Measurements from ENCODE around the gene CEBPZ.
"Not testable (repeated sequence)": the region's sequence is repeated elsewhere in the genome, so short reads cannot be mapped to it uniquely, and the experiment has no call there.

Gene CEBPZ

GRCh38 chr2:37201208-37201607 lies 30.2 kb downstream of the CEBPZ start:
- peaks cover 27 to 46% (median 32%) of the 10 kb centered on the region in 5 donors for H3K36me3 ChIP-seq (ENCODE audit: control insufficient read depth in 5 of 5, insufficient read depth in 5 of 5, low read length in 5 of 5)
- no peak overlapping the region for H3K27ac ChIP-seq (ENCODE audit: low read depth, low read length)
- peaks cover 4 to 6% (median 5%) of the 10 kb centered on the region in 5 donors for H3K9me3 ChIP-seq (ENCODE audit: control insufficient read depth in 5 of 5, low read length in 5 of 5)
- no peak overlapping the region for H3K4me3 ChIP-seq (ENCODE audit: low read depth in 1 of 5, low read length in 5 of 5)
- H3K4me1 ChIP-seq (ENCODE audit: control insufficient read depth in 5 of 5, insufficient read depth in 5 of 5, low read length in 5 of 5) = peaks cover 0 to 15% (median 14%) of the 10 kb centered on the region in 5 donors
- no peaks in the 10 kb centered on the region for H3K27me3 ChIP-seq (ENCODE audit: control insufficient read depth in 5 of 5, insufficient read depth in 4 of 5, low read length in 5 of 5)
- no peak overlapping the region for H3K9ac ChIP-seq (ENCODE audit: low read length in 5 of 5)

GRCh38 chr2:37198681-37199065 lies 32.7 kb downstream of the CEBPZ start:
- Histone ChIP-seq H3K27ac (ENCODE audit: low read depth, low read length) (no peak overlapping the region), H3K4me3 (ENCODE audit: low read depth in 1 of 5, low read length in 5 of 5) (no peak overlapping the region), H3K9me3 (ENCODE audit: control insufficient read depth in 5 of 5, low read length in 5 of 5) (peaks cover 2 to 4% (median 3%) of the 10 kb centered on the region in 5 donors), H3K27me3 (ENCODE audit: control insufficient read depth in 5 of 5, insufficient read depth in 4 of 5, low read length in 5 of 5) (no peaks in the 10 kb centered on the region), H3K4me1 (ENCODE audit: control insufficient read depth in 5 of 5, insufficient read depth in 5 of 5, low read length in 5 of 5) (peaks cover 0 to 20% (median 16%) of the 10 kb centered on the region in 5 donors), H3K9ac (ENCODE audit: low read length in 5 of 5) (no peak overlapping the region), H3K36me3 (ENCODE audit: control insufficient read depth in 5 of 5, insufficient read depth in 5 of 5, low read length in 5 of 5) (peaks cover 13 to 23% (median 20%) of the 10 kb centered on the region in 5 donors)

- peak within 1 kb of the TSS; percentile 77 to 94 (median 85) for H3K4me3 ChIP-seq (ENCODE audit: low read depth in 1 of 5, low read length in 5 of 5)
- no peaks in the 10 kb centered on the region for H3K9me3 ChIP-seq (ENCODE audit: control insufficient read depth in 5 of 5, low read length in 5 of 5)
- peaks cover 0 to 20% (median 16%) of the 10 kb centered on the region in 5 donors for H3K4me1 ChIP-seq (ENCODE audit: control insufficient read depth in 5 of 5, insufficient read depth in 5 of 5, low read length in 5 of 5)
- H3K36me3 ChIP-seq (ENCODE audit: control insufficient read depth in 5 of 5, insufficient read depth in 5 of 5, low read length in 5 of 5) = peaks cover 4 to 12% (median 9%) of the 10 kb centered on the region in 5 donors
- H3K27ac ChIP-seq (ENCODE audit: low read depth, low read length) = peak within 1 kb of the TSS; percentile 91
- H3K9ac ChIP-seq (ENCODE audit: low read length in 5 of 5) = peak within 1 kb of the TSS; percentile 68 to 96 (median 87)
- H3K27me3 ChIP-seq (ENCODE audit: control insufficient read depth in 5 of 5, insufficient read depth in 4 of 5, low read length in 5 of 5) = no peaks in the 10 kb centered on the region
Measured at GRCh38 chr2:37196320-37197195, 34.8 kb downstream of the CEBPZ start, which contains the start of gene CEBPZOS. CEBPZOS (plus strand) TSS chr2:37196496; CDS start chr2:37199705, 3,209 bp downstream.

- Histone ChIP-seq H3K4me3 (ENCODE audit: low read depth in 1 of 5, low read length in 5 of 5) (peak overlapping the region; percentile 77 to 94 (median 85)), H3K9ac (ENCODE audit: low read length in 5 of 5) (peak overlapping the region; percentile 68 to 96 (median 87)), H3K4me1 (ENCODE audit: control insufficient read depth in 5 of 5, insufficient read depth in 5 of 5, low read length in 5 of 5) (peaks cover 0 to 20% (median 16%) of the 10 kb centered on the region in 5 donors), H3K27ac (ENCODE audit: low read depth, low read length) (peak overlapping the region; percentile 91)
- not testable (repeated sequence) for H3K27me3 ChIP-seq (ENCODE audit: control insufficient read depth in 5 of 5, insufficient read depth in 4 of 5, low read length in 5 of 5); H3K9me3 ChIP-seq (ENCODE audit: control insufficient read depth in 5 of 5, low read length in 5 of 5); H3K36me3 ChIP-seq (ENCODE audit: control insufficient read depth in 5 of 5, insufficient read depth in 5 of 5, low read length in 5 of 5)
Measured at GRCh38 chr2:37195862-37196319, 35.5 kb downstream of the CEBPZ start.

- no peaks in the 10 kb centered on the region for H3K9me3 ChIP-seq (ENCODE audit: control insufficient read depth in 5 of 5, low read length in 5 of 5)
- H3K4me1 ChIP-seq (ENCODE audit: control insufficient read depth in 5 of 5, insufficient read depth in 5 of 5, low read length in 5 of 5) = peaks cover 0 to 15% (median 12%) of the 10 kb centered on the region in 5 donors
- H3K27ac ChIP-seq (ENCODE audit: low read depth, low read length) = no peak overlapping the region
- H3K27me3 ChIP-seq (ENCODE audit: control insufficient read depth in 5 of 5, insufficient read depth in 4 of 5, low read length in 5 of 5) = no peaks in the 10 kb centered on the region
- no peak overlapping the region for H3K4me3 ChIP-seq (ENCODE audit: low read depth in 1 of 5, low read length in 5 of 5)
- H3K36me3 ChIP-seq (ENCODE audit: control insufficient read depth in 5 of 5, insufficient read depth in 5 of 5, low read length in 5 of 5) = no peaks in the 10 kb centered on the region
- no peak overlapping the region for H3K9ac ChIP-seq (ENCODE audit: low read length in 5 of 5)
Measured at GRCh38 chr2:37192551-37192950, 38.8 kb downstream of the CEBPZ start.

- Histone ChIP-seq H3K36me3 (ENCODE audit: control insufficient read depth in 5 of 5, insufficient read depth in 5 of 5, low read length in 5 of 5) (no peaks in the 10 kb centered on the region), H3K4me1 (ENCODE audit: control insufficient read depth in 5 of 5, insufficient read depth in 5 of 5, low read length in 5 of 5) (peaks cover 0 to 7% (median 4%) of the 10 kb centered on the region in 5 donors), H3K9ac (ENCODE audit: low read length in 5 of 5) (no peak overlapping the region), H3K27ac (ENCODE audit: low read depth, low read length) (no peak overlapping the region), H3K9me3 (ENCODE audit: control insufficient read depth in 5 of 5, low read length in 5 of 5) (no peaks in the 10 kb centered on the region), H3K27me3 (ENCODE audit: control insufficient read depth in 5 of 5, insufficient read depth in 4 of 5, low read length in 5 of 5) (no peaks in the 10 kb centered on the region), H3K4me3 (ENCODE audit: low read depth in 1 of 5, low read length in 5 of 5) (no peak overlapping the region)
Measured at GRCh38 chr2:37191747-37192146, 39.6 kb downstream of the CEBPZ start.

- H3K27ac ChIP-seq (ENCODE audit: low read depth, low read length) = no peak overlapping the region
- H3K27me3 ChIP-seq (ENCODE audit: control insufficient read depth in 5 of 5, insufficient read depth in 4 of 5, low read length in 5 of 5) = no peaks in the 10 kb centered on the region
- no peaks in the 10 kb centered on the region for H3K36me3 ChIP-seq (ENCODE audit: control insufficient read depth in 5 of 5, insufficient read depth in 5 of 5, low read length in 5 of 5)
- peaks cover 0 to 6% (median 3%) of the 10 kb centered on the region in 5 donors for H3K4me1 ChIP-seq (ENCODE audit: control insufficient read depth in 5 of 5, insufficient read depth in 5 of 5, low read length in 5 of 5)
- H3K9me3 ChIP-seq (ENCODE audit: control insufficient read depth in 5 of 5, low read length in 5 of 5) = no peaks in the 10 kb centered on the region
- no peak overlapping the region for H3K9ac ChIP-seq (ENCODE audit: low read length in 5 of 5)
- H3K4me3 ChIP-seq (ENCODE audit: low read depth in 1 of 5, low read length in 5 of 5) = no peak overlapping the region
Measured at GRCh38 chr2:37191253-37191652, 40.1 kb downstream of the CEBPZ start.

- no peaks in the 10 kb centered on the region for H3K4me1 ChIP-seq (ENCODE audit: control insufficient read depth in 5 of 5, insufficient read depth in 5 of 5, low read length in 5 of 5)
- H3K9me3 ChIP-seq (ENCODE audit: control insufficient read depth in 5 of 5, low read length in 5 of 5) = no peaks in the 10 kb centered on the region
- H3K4me3 ChIP-seq (ENCODE audit: low read depth in 1 of 5, low read length in 5 of 5) = no peak overlapping the region
- no peak overlapping the region for H3K9ac ChIP-seq (ENCODE audit: low read length in 5 of 5)
- no peaks in the 10 kb centered on the region for H3K36me3 ChIP-seq (ENCODE audit: control insufficient read depth in 5 of 5, insufficient read depth in 5 of 5, low read length in 5 of 5)
- no peak overlapping the region for H3K27ac ChIP-seq (ENCODE audit: low read depth, low read length)
- H3K27me3 ChIP-seq (ENCODE audit: control insufficient read depth in 5 of 5, insufficient read depth in 4 of 5, low read length in 5 of 5) = peaks cover 0 to 3% (median 0%) of the 10 kb centered on the region in 5 donors
Measured at GRCh38 chr2:37190290-37190689, 41.1 kb downstream of the CEBPZ start.

- Histone ChIP-seq H3K36me3 (ENCODE audit: control insufficient read depth in 5 of 5, insufficient read depth in 5 of 5, low read length in 5 of 5) (no peaks in the 10 kb centered on the region), H3K4me1 (ENCODE audit: control insufficient read depth in 5 of 5, insufficient read depth in 5 of 5, low read length in 5 of 5) (no peaks in the 10 kb centered on the region), H3K9me3 (ENCODE audit: control insufficient read depth in 5 of 5, low read length in 5 of 5) (no peaks in the 10 kb centered on the region), H3K9ac (ENCODE audit: low read length in 5 of 5) (no peak overlapping the region), H3K27ac (ENCODE audit: low read depth, low read length) (no peak overlapping the region), H3K27me3 (ENCODE audit: control insufficient read depth in 5 of 5, insufficient read depth in 4 of 5, low read length in 5 of 5) (peaks cover 0 to 3% (median 0%) of the 10 kb centered on the region in 5 donors), H3K4me3 (ENCODE audit: low read depth in 1 of 5, low read length in 5 of 5) (no peak overlapping the region)
Measured at GRCh38 chr2:37189452-37190153, 41.8 kb downstream of the CEBPZ start.

GRCh38 chr2:37188570-37188969 lies 42.8 kb downstream of the CEBPZ start, which contains the start of gene SULT6B1:
SULT6B1 (minus strand) TSS chr2:37188670; CDS start chr2:37188640, 30 bp downstream.
- Histone ChIP-seq H3K9me3 (ENCODE audit: control insufficient read depth in 5 of 5, low read length in 5 of 5) (no peaks in the 10 kb centered on the region), H3K4me1 (ENCODE audit: control insufficient read depth in 5 of 5, insufficient read depth in 5 of 5, low read length in 5 of 5) (no peaks in the 10 kb centered on the region), H3K36me3 (ENCODE audit: control insufficient read depth in 5 of 5, insufficient read depth in 5 of 5, low read length in 5 of 5) (no peaks in the 10 kb centered on the region), H3K9ac (ENCODE audit: low read length in 5 of 5) (no peak within 1 kb of the TSS), H3K27ac (ENCODE audit: low read depth, low read length) (no peak within 1 kb of the TSS), H3K27me3 (ENCODE audit: control insufficient read depth in 5 of 5, insufficient read depth in 4 of 5, low read length in 5 of 5) (peaks cover 0 to 3% (median 0%) of the 10 kb centered on the region in 5 donors), H3K4me3 (ENCODE audit: low read depth in 1 of 5, low read length in 5 of 5) (no peak within 1 kb of the TSS)
